WTC11 (cell line): ENCODE measurements around the gene PRKCZ. TPM values are rescaled to one million over a fixed set of nuclear protein-coding genes. Genes with fewer than 3 reads are reported as not detected.

ENCODE experiments used
- ATAC-seq: fragments of 200-7000 bp; cut with Tn5 transposase; 2 replicates; pipeline ENCODE4 v1.10.0; 2021; ENCODE audit warnings: mild to moderate bottlenecking, moderate library complexity
- CTCF ChIA-PET: fragments of 300-600 bp; sonication (Branson Sonifier 250); formaldehyde crosslinking; loops from one replicate; lab custom pipeline; 2021; ENCODE audit warnings: antibody characterized with exemption; lab: Charles Lee
- POLR2A ChIA-PET: fragments of 350-600 bp; sonication (Branson Sonifier 250); formaldehyde crosslinking; loops from one replicate; lab custom pipeline; 2021; ENCODE audit warnings: antibody characterized with exemption; lab: Charles Lee
- DNase-seq: peaks from one replicate; pipeline ENCODE4 v3.0.0; 2021; ENCODE audit warnings: low spot score
- H3K27ac Mint-ChIP-seq: 2 replicates; pipeline ENCODE4 v1.8.0; 2021; ENCODE audit warnings: mixed read lengths
- H3K27me3 Mint-ChIP-seq: 2 replicates; pipeline ENCODE4 v1.8.0; 2021; ENCODE audit warnings: low read depth, mild to moderate bottlenecking, moderate library complexity, mixed read lengths
- H3K36me3 Mint-ChIP-seq: 2 replicates; pipeline ENCODE4 v1.8.0; 2021; ENCODE audit warnings: mixed read lengths
- H3K4me1 Mint-ChIP-seq: 2 replicates; pipeline ENCODE4 v1.8.0; 2022; ENCODE audit warnings: mixed read lengths
- H3K4me3 Mint-ChIP-seq: 2 replicates; pipeline ENCODE4 v1.8.0; 2021; ENCODE audit warnings: mild to moderate bottlenecking, moderate library complexity, mixed read lengths
- H3K9me3 Mint-ChIP-seq: 2 replicates; pipeline ENCODE4 v1.8.0; 2021; ENCODE audit warnings: mixed read lengths
- ATF1 ChIP-seq: sonication (generic); formaldehyde crosslinking; IDR thresholded peaks from 2 replicates; pipeline ENCODE4 v1.8.1; 2023; ENCODE audit warnings: mild to moderate bottlenecking, moderate library complexity, missing genetic modification reagents
- CBFB ChIP-seq: sonication (generic); formaldehyde crosslinking; IDR thresholded peaks from 2 replicates; pipeline ENCODE4 v1.8.1; 2022; ENCODE audit warnings: mild to moderate bottlenecking, low read depth, missing genetic modification reagents
- GABPB1 ChIP-seq: sonication (generic); formaldehyde crosslinking; IDR thresholded peaks from 2 replicates; pipeline ENCODE4 v1.8.1; 2023; ENCODE audit warnings: mild to moderate bottlenecking, missing genetic modification reagents
- MXD4 ChIP-seq: fragments of 250-450 bp; sonication (Bioruptor Pico); IDR thresholded peaks from 2 replicates; pipeline ENCODE4 v1.8.0; 2021; ENCODE audit warnings: mild to moderate bottlenecking, moderate library complexity, borderline replicate concordance
- NR2C2 ChIP-seq: sonication (generic); formaldehyde crosslinking; IDR thresholded peaks from 2 replicates; pipeline ENCODE4 v1.8.0; 2022; ENCODE audit warnings: mild to moderate bottlenecking, missing genetic modification reagents
- SOX15 ChIP-seq: fragments of 250-450 bp; sonication (Bioruptor Pico); IDR thresholded peaks from 2 replicates; pipeline ENCODE4 v1.9.0; 2021; ENCODE audit warnings: mild to moderate bottlenecking
- TCF7 ChIP-seq: sonication (generic); formaldehyde crosslinking; IDR thresholded peaks from 2 replicates; pipeline ENCODE4 v1.8.0; 2022; ENCODE audit warnings: mild to moderate bottlenecking, low read depth, missing genetic modification reagents, moderate library complexity
- ZNF219 ChIP-seq: sonication (generic); formaldehyde crosslinking; IDR thresholded peaks from 2 replicates; pipeline ENCODE4 v1.8.0; 2023; ENCODE audit warnings: missing genetic modification reagents, mild to moderate bottlenecking, borderline replicate concordance
- total RNA-seq: library from RNA; stranded (reverse); gene quantifications from 3 replicates; pipeline ENCODE4 v1.2.3, GENCODE V29; 2021
- TF ChIP-seq, protein P1 (sequence below): sonication (generic); formaldehyde crosslinking; conservative IDR thresholded peaks from 2 replicates; pipeline ENCODE4 v1.8.1; 2022; ENCODE audit warnings: mild to moderate bottlenecking, missing genetic modification reagents
- TF ChIP-seq, protein P2 (sequence below): sonication (generic); formaldehyde crosslinking; IDR thresholded peaks from 2 replicates; pipeline ENCODE4 v1.8.0; 2023; ENCODE audit warnings: mild to moderate bottlenecking, missing genetic modification reagents
- TF ChIP-seq, protein P3 (sequence below): fragments of 250-450 bp; sonication (Bioruptor Pico); IDR thresholded peaks from 2 replicates; pipeline ENCODE4 v1.9.0; 2021; ENCODE audit warnings: mild to moderate bottlenecking
- TF ChIP-seq, protein P4 (sequence below): sonication (generic); formaldehyde crosslinking; IDR thresholded peaks from 2 replicates; pipeline ENCODE4 v1.8.1; 2023; ENCODE audit warnings: mild to moderate bottlenecking, missing genetic modification reagents
- TF ChIP-seq, protein P5 (sequence below): fragments of 250-450 bp; sonication (Bioruptor Pico); IDR thresholded peaks from 2 replicates; pipeline ENCODE4 v1.8.0; 2021; ENCODE audit warnings: mild to moderate bottlenecking
- TF ChIP-seq, protein P6 (sequence below): fragments of 250-450 bp; sonication (Bioruptor Pico); conservative IDR thresholded peaks from 2 replicates; pipeline ENCODE4 v1.9.0; 2021; ENCODE audit warnings: mild to moderate bottlenecking
- TF ChIP-seq, protein P7 (sequence below): fragments of 250-450 bp; sonication (Bioruptor Pico); IDR thresholded peaks from 2 replicates; pipeline ENCODE4 v1.9.0; 2021; ENCODE audit warnings: mild to moderate bottlenecking, borderline replicate concordance
- TF ChIP-seq, protein P8 (sequence below): sonication (generic); formaldehyde crosslinking; IDR thresholded peaks from 2 replicates; pipeline ENCODE4 v1.8.1; 2022; ENCODE audit warnings: low read depth, missing genetic modification reagents, borderline replicate concordance

The PRKCZ gene
- total RNA-seq, 1 experiment from 2014 or later = 52.5 TPM

DNA sequence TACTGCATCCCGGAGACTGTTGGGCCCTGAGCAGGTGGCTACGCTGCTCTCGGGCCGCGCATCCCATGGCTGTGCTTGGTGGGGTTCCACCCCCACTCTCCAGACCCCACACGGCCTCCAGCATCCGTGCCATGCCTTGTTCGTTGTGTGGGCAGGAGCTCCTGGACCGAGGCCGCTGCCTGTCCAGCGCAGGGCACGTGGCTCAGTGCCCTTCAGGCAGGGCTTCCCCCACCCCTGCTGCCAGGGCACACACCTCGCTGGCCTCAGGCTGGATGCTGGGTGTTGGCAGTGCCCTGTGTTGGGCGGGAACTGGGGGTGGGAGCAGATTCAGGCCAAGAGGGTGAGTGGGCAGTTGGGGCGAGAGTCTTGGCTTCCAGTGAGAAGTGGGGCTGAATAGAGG lies 9.9 kb downstream of the PRKCZ start:
- no peak overlapping the region for H3K27ac Mint-ChIP-seq
- POLR2A ChIA-PET = no interaction called here
- no peak for DNase-seq
- H3K4me1 Mint-ChIP-seq = no peaks in the 10 kb centered on the region
- CTCF ChIA-PET = no interaction called here
- no peaks in the 10 kb centered on the region for H3K27me3 Mint-ChIP-seq
- TF ChIP-seq CBFB = no peak
- TF ChIP-seq ATF1 (CRISPR knock-in tag) = no peak
- TF ChIP-seq SOX15 (CRISPR knock-in tag) = no peak
- no peak for TF ChIP-seq ZNF219
- TF ChIP-seq, protein P1, sequence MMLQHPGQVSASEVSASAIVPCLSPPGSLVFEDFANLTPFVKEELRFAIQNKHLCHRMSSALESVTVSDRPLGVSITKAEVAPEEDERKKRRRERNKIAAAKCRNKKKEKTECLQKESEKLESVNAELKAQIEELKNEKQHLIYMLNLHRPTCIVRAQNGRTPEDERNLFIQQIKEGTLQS (CRISPR knock-in tag) = no peak
- no peak for TF ChIP-seq NR2C2 (CRISPR knock-in tag)
- TF ChIP-seq, protein P2, sequence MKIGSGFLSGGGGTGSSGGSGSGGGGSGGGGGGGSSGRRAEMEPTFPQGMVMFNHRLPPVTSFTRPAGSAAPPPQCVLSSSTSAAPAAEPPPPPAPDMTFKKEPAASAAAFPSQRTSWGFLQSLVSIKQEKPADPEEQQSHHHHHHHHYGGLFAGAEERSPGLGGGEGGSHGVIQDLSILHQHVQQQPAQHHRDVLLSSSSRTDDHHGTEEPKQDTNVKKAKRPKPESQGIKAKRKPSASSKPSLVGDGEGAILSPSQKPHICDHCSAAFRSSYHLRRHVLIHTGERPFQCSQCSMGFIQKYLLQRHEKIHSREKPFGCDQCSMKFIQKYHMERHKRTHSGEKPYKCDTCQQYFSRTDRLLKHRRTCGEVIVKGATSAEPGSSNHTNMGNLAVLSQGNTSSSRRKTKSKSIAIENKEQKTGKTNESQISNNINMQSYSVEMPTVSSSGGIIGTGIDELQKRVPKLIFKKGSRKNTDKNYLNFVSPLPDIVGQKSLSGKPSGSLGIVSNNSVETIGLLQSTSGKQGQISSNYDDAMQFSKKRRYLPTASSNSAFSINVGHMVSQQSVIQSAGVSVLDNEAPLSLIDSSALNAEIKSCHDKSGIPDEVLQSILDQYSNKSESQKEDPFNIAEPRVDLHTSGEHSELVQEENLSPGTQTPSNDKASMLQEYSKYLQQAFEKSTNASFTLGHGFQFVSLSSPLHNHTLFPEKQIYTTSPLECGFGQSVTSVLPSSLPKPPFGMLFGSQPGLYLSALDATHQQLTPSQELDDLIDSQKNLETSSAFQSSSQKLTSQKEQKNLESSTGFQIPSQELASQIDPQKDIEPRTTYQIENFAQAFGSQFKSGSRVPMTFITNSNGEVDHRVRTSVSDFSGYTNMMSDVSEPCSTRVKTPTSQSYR (CRISPR knock-in tag) = no peak
- no peak for TF ChIP-seq MXD4
- TF ChIP-seq, protein P3, sequence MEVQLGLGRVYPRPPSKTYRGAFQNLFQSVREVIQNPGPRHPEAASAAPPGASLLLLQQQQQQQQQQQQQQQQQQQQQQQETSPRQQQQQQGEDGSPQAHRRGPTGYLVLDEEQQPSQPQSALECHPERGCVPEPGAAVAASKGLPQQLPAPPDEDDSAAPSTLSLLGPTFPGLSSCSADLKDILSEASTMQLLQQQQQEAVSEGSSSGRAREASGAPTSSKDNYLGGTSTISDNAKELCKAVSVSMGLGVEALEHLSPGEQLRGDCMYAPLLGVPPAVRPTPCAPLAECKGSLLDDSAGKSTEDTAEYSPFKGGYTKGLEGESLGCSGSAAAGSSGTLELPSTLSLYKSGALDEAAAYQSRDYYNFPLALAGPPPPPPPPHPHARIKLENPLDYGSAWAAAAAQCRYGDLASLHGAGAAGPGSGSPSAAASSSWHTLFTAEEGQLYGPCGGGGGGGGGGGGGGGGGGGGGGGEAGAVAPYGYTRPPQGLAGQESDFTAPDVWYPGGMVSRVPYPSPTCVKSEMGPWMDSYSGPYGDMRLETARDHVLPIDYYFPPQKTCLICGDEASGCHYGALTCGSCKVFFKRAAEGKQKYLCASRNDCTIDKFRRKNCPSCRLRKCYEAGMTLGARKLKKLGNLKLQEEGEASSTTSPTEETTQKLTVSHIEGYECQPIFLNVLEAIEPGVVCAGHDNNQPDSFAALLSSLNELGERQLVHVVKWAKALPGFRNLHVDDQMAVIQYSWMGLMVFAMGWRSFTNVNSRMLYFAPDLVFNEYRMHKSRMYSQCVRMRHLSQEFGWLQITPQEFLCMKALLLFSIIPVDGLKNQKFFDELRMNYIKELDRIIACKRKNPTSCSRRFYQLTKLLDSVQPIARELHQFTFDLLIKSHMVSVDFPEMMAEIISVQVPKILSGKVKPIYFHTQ (CRISPR knock-in tag) = no peak
- no peak for TF ChIP-seq GABPB1 (CRISPR knock-in tag)
- TF ChIP-seq, protein P4, sequence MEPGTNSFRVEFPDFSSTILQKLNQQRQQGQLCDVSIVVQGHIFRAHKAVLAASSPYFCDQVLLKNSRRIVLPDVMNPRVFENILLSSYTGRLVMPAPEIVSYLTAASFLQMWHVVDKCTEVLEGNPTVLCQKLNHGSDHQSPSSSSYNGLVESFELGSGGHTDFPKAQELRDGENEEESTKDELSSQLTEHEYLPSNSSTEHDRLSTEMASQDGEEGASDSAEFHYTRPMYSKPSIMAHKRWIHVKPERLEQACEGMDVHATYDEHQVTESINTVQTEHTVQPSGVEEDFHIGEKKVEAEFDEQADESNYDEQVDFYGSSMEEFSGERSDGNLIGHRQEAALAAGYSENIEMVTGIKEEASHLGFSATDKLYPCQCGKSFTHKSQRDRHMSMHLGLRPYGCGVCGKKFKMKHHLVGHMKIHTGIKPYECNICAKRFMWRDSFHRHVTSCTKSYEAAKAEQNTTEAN (CRISPR knock-in tag) = no peak
- TF ChIP-seq, protein P5, sequence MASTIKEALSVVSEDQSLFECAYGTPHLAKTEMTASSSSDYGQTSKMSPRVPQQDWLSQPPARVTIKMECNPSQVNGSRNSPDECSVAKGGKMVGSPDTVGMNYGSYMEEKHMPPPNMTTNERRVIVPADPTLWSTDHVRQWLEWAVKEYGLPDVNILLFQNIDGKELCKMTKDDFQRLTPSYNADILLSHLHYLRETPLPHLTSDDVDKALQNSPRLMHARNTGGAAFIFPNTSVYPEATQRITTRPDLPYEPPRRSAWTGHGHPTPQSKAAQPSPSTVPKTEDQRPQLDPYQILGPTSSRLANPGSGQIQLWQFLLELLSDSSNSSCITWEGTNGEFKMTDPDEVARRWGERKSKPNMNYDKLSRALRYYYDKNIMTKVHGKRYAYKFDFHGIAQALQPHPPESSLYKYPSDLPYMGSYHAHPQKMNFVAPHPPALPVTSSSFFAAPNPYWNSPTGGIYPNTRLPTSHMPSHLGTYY (CRISPR knock-in tag) = no peak
- TF ChIP-seq TCF7 (CRISPR knock-in tag) = no peak
- TF ChIP-seq, protein P6, sequence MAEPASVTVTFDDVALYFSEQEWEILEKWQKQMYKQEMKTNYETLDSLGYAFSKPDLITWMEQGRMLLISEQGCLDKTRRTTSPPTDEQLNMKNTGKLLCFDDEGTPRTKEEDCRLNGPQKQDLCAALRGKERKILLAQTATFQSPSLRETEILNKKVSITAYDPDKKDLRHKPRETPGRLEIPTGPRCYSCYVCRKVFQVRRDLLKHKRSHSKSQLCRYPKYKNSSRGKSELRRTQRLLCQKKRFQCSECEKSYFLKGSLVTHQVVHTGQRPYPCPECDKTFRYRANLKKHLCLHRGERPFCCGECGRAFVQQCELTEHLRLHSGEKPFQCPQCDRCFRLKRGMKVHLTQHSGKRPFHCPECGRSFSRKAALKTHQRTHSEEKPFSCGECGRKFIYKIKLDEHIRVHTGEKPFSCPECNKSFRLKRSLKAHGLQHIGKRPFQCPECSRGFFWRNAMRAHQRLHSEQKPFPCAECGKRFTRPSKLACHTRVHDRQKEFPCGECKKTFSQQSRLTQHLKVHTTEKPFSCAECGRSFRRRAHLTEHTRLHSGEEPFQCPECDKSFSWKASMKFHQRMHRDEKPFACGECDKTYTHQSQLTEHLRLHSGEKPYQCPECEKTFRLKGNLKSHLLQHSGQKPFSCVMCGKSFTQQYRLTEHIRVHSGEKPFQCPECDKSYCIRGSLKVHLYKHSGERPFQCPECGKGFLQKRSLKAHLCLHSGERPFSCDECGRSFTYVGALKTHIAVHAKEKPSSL (CRISPR knock-in tag) = no peak
- TF ChIP-seq, protein P7, sequence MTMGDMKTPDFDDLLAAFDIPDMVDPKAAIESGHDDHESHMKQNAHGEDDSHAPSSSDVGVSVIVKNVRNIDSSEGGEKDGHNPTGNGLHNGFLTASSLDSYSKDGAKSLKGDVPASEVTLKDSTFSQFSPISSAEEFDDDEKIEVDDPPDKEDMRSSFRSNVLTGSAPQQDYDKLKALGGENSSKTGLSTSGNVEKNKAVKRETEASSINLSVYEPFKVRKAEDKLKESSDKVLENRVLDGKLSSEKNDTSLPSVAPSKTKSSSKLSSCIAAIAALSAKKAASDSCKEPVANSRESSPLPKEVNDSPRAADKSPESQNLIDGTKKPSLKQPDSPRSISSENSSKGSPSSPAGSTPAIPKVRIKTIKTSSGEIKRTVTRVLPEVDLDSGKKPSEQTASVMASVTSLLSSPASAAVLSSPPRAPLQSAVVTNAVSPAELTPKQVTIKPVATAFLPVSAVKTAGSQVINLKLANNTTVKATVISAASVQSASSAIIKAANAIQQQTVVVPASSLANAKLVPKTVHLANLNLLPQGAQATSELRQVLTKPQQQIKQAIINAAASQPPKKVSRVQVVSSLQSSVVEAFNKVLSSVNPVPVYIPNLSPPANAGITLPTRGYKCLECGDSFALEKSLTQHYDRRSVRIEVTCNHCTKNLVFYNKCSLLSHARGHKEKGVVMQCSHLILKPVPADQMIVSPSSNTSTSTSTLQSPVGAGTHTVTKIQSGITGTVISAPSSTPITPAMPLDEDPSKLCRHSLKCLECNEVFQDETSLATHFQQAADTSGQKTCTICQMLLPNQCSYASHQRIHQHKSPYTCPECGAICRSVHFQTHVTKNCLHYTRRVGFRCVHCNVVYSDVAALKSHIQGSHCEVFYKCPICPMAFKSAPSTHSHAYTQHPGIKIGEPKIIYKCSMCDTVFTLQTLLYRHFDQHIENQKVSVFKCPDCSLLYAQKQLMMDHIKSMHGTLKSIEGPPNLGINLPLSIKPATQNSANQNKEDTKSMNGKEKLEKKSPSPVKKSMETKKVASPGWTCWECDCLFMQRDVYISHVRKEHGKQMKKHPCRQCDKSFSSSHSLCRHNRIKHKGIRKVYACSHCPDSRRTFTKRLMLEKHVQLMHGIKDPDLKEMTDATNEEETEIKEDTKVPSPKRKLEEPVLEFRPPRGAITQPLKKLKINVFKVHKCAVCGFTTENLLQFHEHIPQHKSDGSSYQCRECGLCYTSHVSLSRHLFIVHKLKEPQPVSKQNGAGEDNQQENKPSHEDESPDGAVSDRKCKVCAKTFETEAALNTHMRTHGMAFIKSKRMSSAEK (CRISPR knock-in tag) = no peak
- TF ChIP-seq, protein P8, sequence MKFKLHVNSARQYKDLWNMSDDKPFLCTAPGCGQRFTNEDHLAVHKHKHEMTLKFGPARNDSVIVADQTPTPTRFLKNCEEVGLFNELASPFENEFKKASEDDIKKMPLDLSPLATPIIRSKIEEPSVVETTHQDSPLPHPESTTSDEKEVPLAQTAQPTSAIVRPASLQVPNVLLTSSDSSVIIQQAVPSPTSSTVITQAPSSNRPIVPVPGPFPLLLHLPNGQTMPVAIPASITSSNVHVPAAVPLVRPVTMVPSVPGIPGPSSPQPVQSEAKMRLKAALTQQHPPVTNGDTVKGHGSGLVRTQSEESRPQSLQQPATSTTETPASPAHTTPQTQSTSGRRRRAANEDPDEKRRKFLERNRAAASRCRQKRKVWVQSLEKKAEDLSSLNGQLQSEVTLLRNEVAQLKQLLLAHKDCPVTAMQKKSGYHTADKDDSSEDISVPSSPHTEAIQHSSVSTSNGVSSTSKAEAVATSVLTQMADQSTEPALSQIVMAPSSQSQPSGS (CRISPR knock-in tag) = no peak
- TF ChIP-seq, all 79 proteins: peak for 0
- H3K4me3 Mint-ChIP-seq = no peak overlapping the region
- no peak for ATAC-seq
- H3K9me3 Mint-ChIP-seq = peaks cover 7% of the 10 kb centered on the region
- H3K36me3 Mint-ChIP-seq = peaks cover 33% of the 10 kb centered on the region
